HUES64 (cell line): Measurements from ENCODE around the gene AGMAT.

ENCODE experiments used
- H3K27ac ChIP-seq: 2 replicates; pipeline ENCODE4 v1.7.0; 2013; ENCODE audit warnings: low read depth, low read length, inconsistent platforms
- H3K27me3 ChIP-seq: 2 replicates; pipeline ENCODE4 v1.6.1; 2013; ENCODE audit warnings: mild to moderate bottlenecking, low read length; ENCODE audit not compliant: insufficient read depth
- H3K36me3 ChIP-seq: 2 replicates; pipeline ENCODE4 v1.6.1; 2013; ENCODE audit warnings: mild to moderate bottlenecking, low read length; ENCODE audit not compliant: insufficient read depth
- H3K4me1 ChIP-seq: 2 replicates; pipeline ENCODE4 v1.6.1; 2013; ENCODE audit warnings: mild to moderate bottlenecking, low read length, moderate library complexity; ENCODE audit not compliant: insufficient read depth
- H3K4me3 ChIP-seq: 2 replicates; pipeline ENCODE4 v1.5.1; 2013; ENCODE audit warnings: mild to moderate bottlenecking, low read length, moderate library complexity
- H3K9ac ChIP-seq: 2 replicates; pipeline ENCODE4 v1.6.1; 2013; ENCODE audit warnings: mild to moderate bottlenecking, low read depth, low read length
- H3K9me3 ChIP-seq: 2 replicates; pipeline ENCODE4 v1.6.1; 2013; ENCODE audit warnings: low read depth, low read length; ENCODE audit not compliant: insufficient read depth
- WGBS: fragments of 150-250, 120-280 bp; methylation state at CpG from one replicate; pipeline ENCODE4 v1.1.7; 2013; ENCODE audit warnings: missing lambda C conversion rate; 5-methylcytosine and 5-hydroxymethylcytosine counted together

Gene AGMAT

GRCh38 chr1:15557008-15557407, 27.8 kb downstream of the AGMAT start:
- H3K9me3 ChIP-seq = no peaks in the 10 kb centered on the region
- H3K4me3 ChIP-seq = no peak overlapping the region
- no peaks in the 10 kb centered on the region for H3K4me1 ChIP-seq
- H3K36me3 ChIP-seq = peaks cover 34% of the 10 kb centered on the region
- 93% methylated on average over 2 of the region's 2 CpGs for WGBS
- H3K27ac ChIP-seq = no peak overlapping the region
- H3K9ac ChIP-seq = no peak overlapping the region
- no peaks in the 10 kb centered on the region for H3K27me3 ChIP-seq

GRCh38 chr1:15550573-15550972, 34.3 kb downstream of the AGMAT start:
- 98% methylated on average over 6 of the region's 6 CpGs for WGBS
- Histone ChIP-seq H3K9me3 (no peaks in the 10 kb centered on the region), H3K27ac (no peak overlapping the region), H3K27me3 (no peaks in the 10 kb centered on the region), H3K4me1 (no peaks in the 10 kb centered on the region), H3K9ac (no peak overlapping the region), H3K4me3 (no peak overlapping the region), H3K36me3 (peaks cover 60% of the 10 kb centered on the region)

- Histone ChIP-seq H3K36me3 (peaks cover 88% of the 10 kb centered on the region), H3K4me3 (no peak overlapping the region), H3K9ac (no peak overlapping the region), H3K4me1 (no peaks in the 10 kb centered on the region), H3K9me3 (no peaks in the 10 kb centered on the region), H3K27me3 (no peaks in the 10 kb centered on the region), H3K27ac (no peak overlapping the region)
- WGBS = 85% methylated on average over 2 of the region's 2 CpGs
Measured at GRCh38 chr1:15546641-15547040, 38.2 kb downstream of the AGMAT start.

- 92% methylated on average over 12 of the region's 12 CpGs for WGBS
- Histone ChIP-seq H3K9me3 (no peaks in the 10 kb centered on the region), H3K27me3 (no peaks in the 10 kb centered on the region), H3K4me3 (no peak overlapping the region), H3K4me1 (no peaks in the 10 kb centered on the region), H3K27ac (no peak overlapping the region), H3K36me3 (peaks cover 89% of the 10 kb centered on the region), H3K9ac (no peak overlapping the region)
Measured at GRCh38 chr1:15543589-15544568, 41.0 kb downstream of the AGMAT start.

- H3K9ac ChIP-seq = no peak overlapping the region
- H3K27me3 ChIP-seq = no peaks in the 10 kb centered on the region
- H3K4me1 ChIP-seq = no peaks in the 10 kb centered on the region
- H3K4me3 ChIP-seq = no peak overlapping the region
- no peak overlapping the region for H3K27ac ChIP-seq
- WGBS = 94% methylated on average over 5 of the region's 5 CpGs
- H3K9me3 ChIP-seq = no peaks in the 10 kb centered on the region
- peaks cover 88% of the 10 kb centered on the region for H3K36me3 ChIP-seq
Measured at GRCh38 chr1:15543251-15543588, 41.6 kb downstream of the AGMAT start.

GRCh38 chr1:15542388-15543250, 42.2 kb downstream of the AGMAT start:
- peaks cover 85% of the 10 kb centered on the region for H3K36me3 ChIP-seq
- 84% methylated on average over 7 of the region's 7 CpGs for WGBS
- H3K9me3 ChIP-seq = no peaks in the 10 kb centered on the region
- H3K27me3 ChIP-seq = no peaks in the 10 kb centered on the region
- no peak overlapping the region for H3K27ac ChIP-seq
- no peak overlapping the region for H3K4me3 ChIP-seq
- no peak overlapping the region for H3K9ac ChIP-seq
- H3K4me1 ChIP-seq = no peaks in the 10 kb centered on the region

GRCh38 chr1:15541231-15541792, 43.5 kb downstream of the AGMAT start:
- no peak overlapping the region for H3K9ac ChIP-seq
- no peaks in the 10 kb centered on the region for H3K27me3 ChIP-seq
- no peak overlapping the region for H3K27ac ChIP-seq
- H3K4me1 ChIP-seq = no peaks in the 10 kb centered on the region
- WGBS = 100% methylated on average over 3 of the region's 4 CpGs
- H3K9me3 ChIP-seq = no peaks in the 10 kb centered on the region
- peaks cover 85% of the 10 kb centered on the region for H3K36me3 ChIP-seq
- no peak overlapping the region for H3K4me3 ChIP-seq

GRCh38 chr1:15540186-15540585, 44.7 kb downstream of the AGMAT start:
- Histone ChIP-seq H3K4me3 (no peak overlapping the region), H3K27ac (no peak overlapping the region), H3K4me1 (no peaks in the 10 kb centered on the region), H3K36me3 (peaks cover 83% of the 10 kb centered on the region), H3K9ac (no peak overlapping the region), H3K27me3 (no peaks in the 10 kb centered on the region), H3K9me3 (no peaks in the 10 kb centered on the region)
- WGBS = 95% methylated on average over 8 of the region's 8 CpGs

GRCh38 chr1:15538771-15539170, 46.1 kb downstream of the AGMAT start:
- Histone ChIP-seq H3K27ac (no peak overlapping the region), H3K9me3 (no peaks in the 10 kb centered on the region), H3K9ac (no peak overlapping the region), H3K27me3 (no peaks in the 10 kb centered on the region), H3K4me3 (no peak overlapping the region), H3K36me3 (peaks cover 80% of the 10 kb centered on the region), H3K4me1 (no peaks in the 10 kb centered on the region)
- 91% methylated on average over 6 of the region's 6 CpGs for WGBS

GRCh38 chr1:15531682-15532081, 53.2 kb downstream of the AGMAT start:
- H3K9ac ChIP-seq = no peak overlapping the region
- WGBS = 100% methylated on average over 2 of the region's 2 CpGs
- peaks cover 46% of the 10 kb centered on the region for H3K36me3 ChIP-seq
- no peaks in the 10 kb centered on the region for H3K27me3 ChIP-seq
- H3K4me3 ChIP-seq = no peak overlapping the region
- H3K27ac ChIP-seq = no peak overlapping the region
- H3K4me1 ChIP-seq = peaks cover 4% of the 10 kb centered on the region; the same call in 1 of the 2 replicates
- no peaks in the 10 kb centered on the region for H3K9me3 ChIP-seq

- Histone ChIP-seq H3K4me1 (peaks cover 6% of the 10 kb centered on the region; the same call in 1 of the 2 replicates), H3K9me3 (no peaks in the 10 kb centered on the region), H3K36me3 (peaks cover 40% of the 10 kb centered on the region), H3K4me3 (no peak overlapping the region), H3K27ac (no peak overlapping the region), H3K27me3 (no peaks in the 10 kb centered on the region), H3K9ac (no peak overlapping the region)
- WGBS = 97% methylated on average over 3 of the region's 4 CpGs
Measured at GRCh38 chr1:15531003-15531402, 53.8 kb downstream of the AGMAT start.
